Measurements from ENCODE around the gene HEPH.

GRCh38 chrX:66167431-66167830 is 3.4 kb downstream of the HEPH start:
- TF ChIP-seq CTCF (IDR thresholded peaks at IDR 0.05; ENCODE audit: low read length) = no peak
- TF ChIP-seq EZH2phosphoT487 (IDR thresholded peaks at IDR 0.05; ENCODE audit: low read length) = no peak
